ENCODE measurements around the gene UBL3.

GRCh38 chr13:29785978-29786377, 64.4 kb downstream of the UBL3 start:
- no peak for TF ChIP-seq ZNF274 (IDR thresholded peaks at IDR 0.05; ENCODE audit: insufficient read depth, insufficient read length)
- no peak for TF ChIP-seq REST (IDR thresholded peaks at IDR 0.05; ENCODE audit: low read depth, low read length)
- no peak for TF ChIP-seq CTCF (IDR thresholded peaks at IDR 0.05 in 2 of 3, conservative IDR thresholded peaks at IDR 0.05 in 1 of 3; ENCODE audit: control insufficient read depth in 2 of 3, extremely low read depth in 1 of 3, insufficient read depth in 1 of 3, low read depth in 3 of 3, low read length in 3 of 3)
- TF ChIP-seq EZH2 (IDR thresholded peaks at IDR 0.05; ENCODE audit: borderline replicate concordance, control insufficient read depth, low read depth, low read length) = no peak
